Skeletal muscle tissue (tissue), 5 donors: ENCODE data around the gene LTBP1. TPM values are rescaled to one million over a fixed set of nuclear protein-coding genes. Genes with fewer than 3 reads are reported as not detected.

Experiments used
- H3K27ac ChIP-seq: one replicate; pipeline ENCODE4 v1.7.0; 2013; ENCODE audit warnings: mild to moderate bottlenecking, low read depth, low read length, inconsistent platforms
- H3K27me3 ChIP-seq, 3 donors: one replicate each; pipeline ENCODE4 v1.7.0; 2013; ENCODE audit warnings: low read length in 3 of 3; ENCODE audit not compliant: control insufficient read depth in 3 of 3, insufficient read depth in 3 of 3
- H3K36me3 ChIP-seq, 3 donors: one replicate each; pipeline ENCODE4 v1.7.0; 2013; ENCODE audit warnings: low read length in 3 of 3; ENCODE audit not compliant: control insufficient read depth in 3 of 3, insufficient read depth in 3 of 3
- H3K4me1 ChIP-seq, 3 donors: one replicate each; pipeline ENCODE4 v1.7.0; 2013; ENCODE audit warnings: low read length in 3 of 3, mild to moderate bottlenecking in 3 of 3; ENCODE audit not compliant: control insufficient read depth in 3 of 3, insufficient read depth in 3 of 3
- H3K4me3 ChIP-seq, 3 donors: one replicate each; pipeline ENCODE4 v1.7.0; 2013; ENCODE audit warnings: low read length in 3 of 3
- H3K9ac ChIP-seq, 3 donors: one replicate each; pipeline ENCODE4 v1.7.0; 2013; ENCODE audit warnings: low read length in 3 of 3, mild to moderate bottlenecking in 3 of 3, moderate library complexity in 2 of 3, low read depth in 1 of 3
- H3K9me3 ChIP-seq, 3 donors: one replicate each; pipeline ENCODE4 v1.7.0; 2013; ENCODE audit warnings: low read length in 3 of 3; ENCODE audit not compliant: control insufficient read depth in 3 of 3
- small RNA-seq: library from RNA; depleted of rRNA; stranded (forward); fragments of <200 nt; gene quantifications from one replicate; pipeline ENCODE3, GENCODE V24; 2014
- total RNA-seq: library from RNA; depleted of rRNA; stranded (reverse); fragments of >200 nt; gene quantifications from one replicate; pipeline ENCODE4 v1.2.3, GENCODE V29; 2014
- donor health status: Osteomylitis.

LTBP1 gene
- total RNA-seq, 1 donor from 2014 or later, result 78.8 TPM

DNA sequence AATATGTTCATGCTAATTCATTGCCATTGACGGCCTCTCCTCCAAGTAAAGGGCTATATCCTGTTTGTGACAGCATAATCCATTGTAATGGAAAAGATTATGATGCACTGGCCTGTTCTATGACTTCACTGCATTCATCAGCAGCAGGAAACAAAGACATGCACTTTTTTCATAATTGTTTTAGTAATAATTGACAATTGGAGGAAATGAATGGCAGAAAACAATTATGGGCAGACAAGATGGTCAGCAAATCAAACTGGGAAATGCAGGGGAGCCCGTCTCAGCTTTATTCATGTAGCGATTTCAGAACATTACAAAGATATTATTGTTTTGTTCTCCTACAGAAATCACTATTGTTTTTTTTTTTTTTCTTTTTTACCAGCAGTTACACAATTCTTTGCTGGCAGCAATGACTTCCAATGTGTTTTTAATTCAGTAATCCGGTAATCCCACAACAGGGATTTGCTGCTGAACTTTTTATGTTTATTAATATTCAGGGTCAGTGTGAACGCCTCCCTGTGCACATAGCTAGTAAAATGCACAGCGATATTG lies 495.9 kb downstream of the LTBP1 start:
- Histone ChIP-seq H3K27ac (peak overlapping the region; percentile 53), H3K36me3 (no peaks in the 10 kb centered on the region), H3K4me1 (peaks cover 8 to 12% (median 11%) of the 10 kb centered on the region in 3 donors)

DNA sequence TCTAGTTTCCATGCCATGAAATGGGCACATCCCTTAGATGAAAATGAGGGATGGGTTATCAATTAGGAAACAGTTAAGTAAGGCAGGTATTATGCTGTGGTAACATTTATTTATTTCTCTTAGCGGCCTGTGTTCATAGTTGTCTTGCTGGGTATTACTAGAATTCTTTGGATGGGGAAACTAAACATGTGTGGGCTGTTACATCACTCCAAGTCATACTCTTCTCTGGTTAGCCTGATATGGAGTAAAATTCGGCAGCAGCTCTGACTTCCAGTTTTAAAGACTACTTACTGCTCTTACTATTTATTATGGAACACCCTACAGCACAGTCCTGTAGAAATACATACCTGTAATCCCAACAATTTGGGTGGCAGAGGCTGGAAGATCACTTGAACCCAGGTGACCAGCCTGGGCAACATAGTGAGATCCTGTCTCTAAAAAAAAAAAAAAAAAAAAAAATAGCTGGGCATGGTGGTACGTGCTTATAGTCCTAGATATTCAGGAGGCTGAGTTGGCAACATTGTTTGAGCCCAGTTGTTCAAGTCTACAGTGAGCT lies 496.6 kb downstream of the LTBP1 start:
- Histone ChIP-seq H3K9me3 (no peaks in the 10 kb centered on the region), H3K4me1 (peaks cover 6 to 12% (median 11%) of the 10 kb centered on the region in 3 donors), H3K27me3 (no peaks in the 10 kb centered on the region), H3K36me3 (no peaks in the 10 kb centered on the region), H3K9ac (no peak overlapping the region), H3K4me3 (no peak overlapping the region), H3K27ac (peak overlapping the region; percentile 53)

More for the DNA sequence above, 495.9 kb downstream of the LTBP1 start:
- no peaks in the 10 kb centered on the region for H3K27me3 ChIP-seq
- H3K4me3 ChIP-seq, result no peak overlapping the region
- H3K9me3 ChIP-seq, result no peaks in the 10 kb centered on the region
- H3K9ac ChIP-seq, result no peak overlapping the region

DNA sequence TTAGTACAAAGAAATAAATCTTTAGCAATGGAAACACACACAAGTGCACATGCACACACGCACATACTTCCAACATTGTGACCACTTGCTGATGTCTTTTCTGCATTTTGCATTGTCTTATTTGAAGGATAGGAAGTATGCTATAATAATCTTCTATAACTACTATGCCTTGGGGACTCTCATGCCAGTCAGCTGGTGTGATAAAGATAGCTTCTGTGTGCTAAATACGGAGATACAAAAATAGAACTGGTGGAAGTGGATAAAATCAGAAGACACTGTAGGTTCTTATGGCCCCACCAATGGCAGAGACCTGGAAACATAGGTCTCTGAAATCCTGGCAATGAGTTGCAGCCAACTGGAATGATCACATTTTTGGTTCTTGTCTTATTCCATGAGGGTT lies 498.2 kb downstream of the LTBP1 start:
- H3K27ac ChIP-seq, result peak overlapping the region; percentile 67

DNA sequence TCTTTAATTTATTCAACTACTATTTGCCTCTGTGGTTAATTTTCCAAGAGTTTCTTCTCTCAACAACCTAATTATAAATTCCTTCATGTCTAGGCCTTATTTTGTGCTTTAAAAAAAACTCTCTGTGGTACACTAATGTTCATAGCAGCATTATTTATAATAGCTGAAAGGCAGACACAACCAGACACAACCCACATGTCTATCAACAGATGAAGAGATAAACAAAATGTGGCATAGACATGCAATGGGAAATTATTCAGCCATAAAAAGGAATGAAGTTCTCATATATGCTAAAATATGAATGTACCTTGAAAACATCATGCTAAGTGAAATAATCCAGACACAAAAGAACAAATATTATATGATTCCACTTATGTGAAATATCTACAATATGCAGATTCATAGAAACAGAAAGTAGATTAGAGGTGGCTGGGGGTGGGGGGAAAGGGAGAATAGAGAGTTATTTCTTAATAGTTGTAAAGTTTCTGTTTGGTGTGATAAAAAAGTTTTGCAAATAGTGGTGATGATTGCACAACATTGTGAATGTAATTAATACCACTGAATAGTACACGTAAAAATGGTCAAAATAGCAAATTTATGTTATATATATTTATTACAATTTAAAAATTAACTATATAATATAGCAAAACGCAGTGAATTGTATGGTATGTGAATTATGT lies 501.6 kb downstream of the LTBP1 start:
- peaks cover 5 to 9% (median 6%) of the 10 kb centered on the region in 3 donors for H3K4me1 ChIP-seq
- no peak overlapping the region for H3K9ac ChIP-seq
- no peaks in the 10 kb centered on the region for H3K27me3 ChIP-seq
- peaks cover 0 to 7% (median 3%) of the 10 kb centered on the region in 3 donors for H3K9me3 ChIP-seq
- no peaks in the 10 kb centered on the region for H3K36me3 ChIP-seq
- H3K4me3 ChIP-seq, result no peak overlapping the region
- no peak overlapping the region for H3K27ac ChIP-seq

More for the DNA sequence above, 498.2 kb downstream of the LTBP1 start:
- Histone ChIP-seq H3K9ac (no peak overlapping the region), H3K4me1 (peaks cover 6 to 12% (median 11%) of the 10 kb centered on the region in 3 donors), H3K4me3 (peak overlapping the region in 1 of 3 donors; percentile 17), H3K36me3 (no peaks in the 10 kb centered on the region), H3K27me3 (no peaks in the 10 kb centered on the region), H3K9me3 (no peaks in the 10 kb centered on the region)

Small RNA genes within 50 kb of the gene (small RNA-seq; reads per million reads assigned to genes)
- gene RF00019 (not detected), gene RNA5SP91 (not detected), gene RNA5SP92 (not detected)
